Liver (tissue), 3 donors: ENCODE measurements around the gene IPPK.
A peak's percentile ranks its signal among the peaks of the same experiment; 100 is the strongest.

ENCODE experiments used
- ATF3 ChIP-seq: IDR thresholded peaks from 2 replicates; pipeline ENCODE4 v1.6.1; 2016; ENCODE audit warnings: antibody characterized with exemption
- CTCF ChIP-seq: fragments of 150-350 bp; IDR thresholded peaks from 2 replicates; pipeline ENCODE4 v1.5.1; 2017; ENCODE audit warnings: improper control_type of control experiment, low read depth, low read length; ENCODE audit not compliant: missing input control
- FOXA1 ChIP-seq: IDR thresholded peaks from 2 replicates; pipeline ENCODE4 v1.6.1; 2016; ENCODE audit warnings: antibody characterized with exemption
- GABPA ChIP-seq, 2 donors: IDR thresholded peaks in 1 of 2; conservative IDR thresholded peaks in 1 of 2; 2 replicates each; pipeline ENCODE4 v1.6.1; 2016; ENCODE audit warnings: antibody characterized with exemption in 2 of 2, mild to moderate bottlenecking in 1 of 2, moderate library complexity in 1 of 2
- MAX ChIP-seq: IDR thresholded peaks from 2 replicates; pipeline ENCODE4 v1.6.1; 2016; ENCODE audit warnings: antibody characterized with exemption
- RAD21 ChIP-seq, 2 donors: IDR thresholded peaks; 2 replicates each; pipeline ENCODE4 v1.6.1; 2016; ENCODE audit warnings: antibody characterized with exemption in 2 of 2, mild to moderate bottlenecking in 2 of 2
- REST ChIP-seq: IDR thresholded peaks from 2 replicates; pipeline ENCODE4 v1.6.1; 2016; ENCODE audit warnings: antibody characterized with exemption, mild to moderate bottlenecking
- RXRA ChIP-seq, 2 donors: IDR thresholded peaks; 2 replicates each; pipeline ENCODE4 v1.6.1; 2017 to 2018; ENCODE audit warnings: antibody characterized with exemption in 2 of 2, mild to moderate bottlenecking in 1 of 2
- TAF1 ChIP-seq: conservative IDR thresholded peaks from 2 replicates; pipeline ENCODE4 v1.6.1; 2016; ENCODE audit warnings: antibody characterized with exemption, mild to moderate bottlenecking
- YY1 ChIP-seq: IDR thresholded peaks from 2 replicates; pipeline ENCODE4 v1.6.1; 2016; ENCODE audit warnings: antibody characterized with exemption, mild to moderate bottlenecking
- ZBTB33 ChIP-seq: IDR thresholded peaks from 2 replicates; pipeline ENCODE4 v1.6.1; 2016; ENCODE audit warnings: antibody characterized with exemption
- donor health status: healthy.
- donor health status: healthy.

GRCh38 chr9:92668746-92669526 lies 995 bp downstream of the IPPK start:
- TF ChIP-seq CTCF (no peak), ZBTB33 (no peak), REST (no peak), GABPA (IDR thresholded peaks at IDR 0.05 in 1 of 2, conservative IDR thresholded peaks at IDR 0.05 in 1 of 2) (peak in 1 of 2 donors; percentile 26), RXRA (IDR thresholded peaks at IDR 0.05) (peak in 1 of 2 donors; percentile 16), ATF3 (no peak), TAF1 (no peak), RAD21 (IDR thresholded peaks at IDR 0.05) (no peak), MAX (no peak), YY1 (no peak), FOXA1 (no peak)
